ENCODE results near the gene LTB4R.

The LTB4R gene

GRCh38 chr14:24366721-24367513 is 55.6 kb downstream of the LTB4R start:
- DNase-seq (ENCODE audit: low spot score): no peak
- no peak for FAIRE-seq

Data from RCC 7860 (cell line).